Glomerular visceral epithelial cell (primary cell): ENCODE data around the gene GADL1.

Experiments
- DNase-seq: peaks from one replicate; pipeline ENCODE4 v3.0.0-alpha.2; 2016; ENCODE audit errors: extremely low spot score

Gene GADL1

DNA sequence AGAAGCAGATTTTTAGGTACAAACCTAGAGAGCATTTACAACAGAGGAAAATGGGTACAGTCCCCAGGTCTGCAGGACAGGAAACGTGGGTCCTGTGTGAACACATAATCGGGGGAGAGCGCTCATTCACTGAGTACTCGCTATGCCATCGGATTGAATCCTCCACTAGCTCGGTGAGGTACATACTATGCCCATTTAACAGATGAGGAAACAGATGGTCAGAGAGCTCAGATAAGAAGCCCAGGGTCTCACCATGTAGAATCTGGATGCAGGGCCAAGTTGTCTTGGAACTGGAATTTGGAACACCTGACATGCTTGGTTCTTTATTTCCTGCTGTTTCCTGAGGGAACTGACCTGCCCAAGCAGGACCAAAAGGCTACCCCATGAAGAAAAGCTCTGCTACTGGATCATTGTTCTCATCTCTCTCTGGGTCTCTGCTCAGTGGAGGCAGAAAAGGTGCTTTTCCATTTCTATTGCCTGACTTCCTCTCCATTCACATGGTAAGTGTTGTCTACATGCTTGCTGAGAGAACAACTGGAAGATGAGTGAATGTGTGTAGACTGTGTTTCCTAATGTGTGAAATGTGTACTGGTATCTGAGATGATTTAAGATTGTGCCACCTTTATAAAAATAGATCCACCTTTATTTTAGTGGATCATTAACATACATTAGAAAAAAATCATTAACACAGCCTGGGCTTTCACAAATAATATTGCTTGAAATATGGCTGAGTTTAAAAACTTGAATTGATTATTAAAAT, 199.0 kb downstream of the GADL1 start:
- DNase-seq: no peak

DNA sequence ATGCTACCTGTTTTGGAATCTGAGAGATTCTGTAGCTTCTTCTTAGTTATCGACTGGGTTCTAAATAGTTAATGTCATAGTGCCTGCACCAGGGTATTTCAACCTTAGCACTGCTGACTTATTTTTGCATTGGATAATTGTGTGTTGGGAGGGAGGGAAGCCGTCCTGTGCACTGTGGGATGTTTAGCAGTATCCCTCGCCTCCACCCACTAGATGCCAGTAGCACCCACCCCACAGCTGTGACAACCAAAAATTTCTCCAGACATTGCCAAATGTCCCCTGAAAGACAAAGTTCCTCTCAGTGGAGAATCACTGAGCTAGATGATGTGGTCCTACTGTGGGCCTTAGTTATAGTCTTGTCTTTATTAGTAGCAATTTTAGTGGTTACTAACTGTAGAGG, 199.8 kb downstream of the GADL1 start:
- DNase-seq: no peak

DNA sequence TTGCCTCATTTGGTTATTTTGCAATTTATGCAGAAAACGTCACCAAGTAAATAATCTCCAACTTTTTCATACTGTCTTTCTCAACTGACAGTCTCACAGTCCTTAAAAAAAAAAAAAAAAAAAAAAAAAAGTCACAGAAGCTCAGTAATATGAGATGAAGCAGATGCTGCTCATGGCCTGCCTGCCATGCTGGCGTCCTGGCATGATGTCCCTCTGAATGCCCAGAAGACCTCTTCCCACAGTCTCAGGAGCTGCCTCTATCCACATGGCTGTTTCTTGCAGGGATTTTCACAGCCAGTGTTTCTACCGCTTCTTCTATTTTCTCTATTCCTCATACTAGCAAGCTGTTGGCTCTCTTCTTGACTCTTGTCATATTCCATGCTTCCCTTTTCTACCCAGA, 200.3 kb downstream of the GADL1 start:
- no peak for DNase-seq

DNA sequence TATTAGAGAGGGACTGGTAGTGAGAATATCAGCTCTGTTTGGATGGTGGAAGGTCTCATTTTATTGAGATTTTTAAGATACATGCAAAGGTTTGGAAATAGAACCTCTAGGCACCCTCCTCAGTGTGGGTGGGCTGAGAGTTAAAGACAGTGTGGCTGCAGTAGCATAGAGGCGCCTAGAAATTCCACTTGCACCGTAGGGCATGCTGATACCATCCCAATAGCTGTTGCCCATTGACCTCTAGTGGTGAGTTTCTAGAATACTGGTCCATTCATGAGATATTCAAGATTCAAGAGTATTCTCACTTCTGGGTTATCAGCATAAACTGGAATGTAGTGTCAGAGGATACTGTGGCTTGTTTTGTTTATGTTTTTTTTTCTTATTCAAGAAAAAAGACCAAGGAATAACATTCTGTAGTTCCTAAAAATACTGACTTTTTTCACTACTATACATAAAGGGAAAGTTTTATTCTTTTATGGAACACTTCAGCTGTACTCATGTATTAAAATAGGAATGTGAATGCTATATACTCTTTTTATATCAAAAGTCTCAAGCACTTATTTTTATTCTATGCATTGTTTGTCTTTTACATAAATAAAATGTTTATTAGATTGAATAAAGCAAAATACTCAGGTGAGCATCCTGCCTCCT, 200.9 kb downstream of the GADL1 start:
- DNase-seq: peak; percentile 63

DNA sequence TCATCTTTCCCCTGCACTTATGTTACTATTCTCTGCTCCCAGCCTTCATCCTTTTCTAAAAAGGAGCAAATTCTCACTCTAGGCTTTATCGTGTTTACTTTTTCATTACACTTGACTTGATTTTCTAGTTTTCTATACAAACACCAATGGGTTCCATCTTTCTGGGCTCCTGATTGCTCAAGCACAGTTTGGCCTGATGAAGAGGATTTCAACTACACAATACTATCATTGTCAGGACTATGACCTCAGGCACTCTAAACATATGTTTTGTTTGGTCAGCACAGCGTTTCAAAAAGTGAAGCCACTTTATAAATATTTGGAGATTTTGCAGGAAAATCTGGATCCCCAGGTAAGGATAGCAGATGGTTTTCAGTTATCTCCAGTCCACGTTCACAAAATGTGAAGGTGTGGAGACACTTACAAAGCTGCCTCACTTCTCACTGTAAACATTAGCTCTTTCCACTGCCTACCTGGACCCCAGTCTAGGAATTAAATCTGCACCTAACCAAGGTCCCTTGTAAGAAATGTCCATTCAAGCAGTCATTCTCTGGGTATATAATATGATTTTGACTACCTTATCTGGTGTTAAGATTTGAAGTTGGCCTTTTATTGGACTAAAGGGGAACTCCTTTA, 201.8 kb downstream of the GADL1 start:
- DNase-seq: no peak

DNA sequence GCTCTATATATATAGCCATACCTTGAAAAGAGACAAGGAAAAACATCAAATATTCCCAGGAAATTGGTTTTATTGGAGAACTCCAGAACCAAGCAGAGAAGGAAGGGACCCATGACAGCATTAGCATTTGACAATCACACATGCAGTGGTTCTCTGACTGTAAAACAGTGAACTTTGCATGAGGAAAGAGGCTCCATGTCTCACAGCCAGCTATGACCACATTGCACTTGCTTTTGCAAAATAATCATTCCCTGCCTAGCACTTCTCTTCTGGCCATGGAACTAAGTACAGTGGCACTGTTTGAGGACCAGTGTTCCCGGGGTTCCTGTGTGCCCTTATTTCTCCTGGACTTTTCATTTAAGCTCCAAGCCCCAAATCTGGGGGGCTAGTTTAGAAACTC, 202.5 kb downstream of the GADL1 start:
- no peak for DNase-seq

DNA sequence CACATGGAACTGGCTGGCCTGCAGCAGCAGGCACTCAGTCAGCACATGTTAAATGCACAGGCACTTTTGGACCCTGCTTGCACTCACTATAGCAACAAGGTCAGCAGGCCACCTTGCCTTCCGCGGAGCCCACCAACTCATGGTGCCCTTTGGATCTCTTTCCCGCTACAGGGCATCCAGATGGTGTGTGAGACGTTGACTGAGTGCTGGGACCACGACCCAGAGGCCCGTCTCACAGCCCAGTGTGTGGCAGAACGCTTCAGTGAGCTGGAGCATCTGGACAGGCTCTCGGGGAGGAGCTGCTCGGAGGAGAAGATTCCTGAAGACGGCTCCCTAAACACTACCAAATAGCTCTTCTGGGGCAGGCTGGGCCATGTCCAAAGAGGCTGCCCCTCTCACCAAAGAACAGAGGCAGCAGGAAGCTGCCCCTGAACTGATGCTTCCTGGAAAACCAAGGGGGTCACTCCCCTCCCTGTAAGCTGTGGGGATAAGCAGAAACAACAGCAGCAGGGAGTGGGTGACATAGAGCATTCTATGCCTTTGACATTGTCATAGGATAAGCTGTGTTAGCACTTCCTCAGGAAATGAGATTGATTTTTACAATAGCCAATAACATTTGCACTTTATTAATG, 203.1 kb downstream of the GADL1 start:
- DNase-seq: peak; percentile 14

DNA sequence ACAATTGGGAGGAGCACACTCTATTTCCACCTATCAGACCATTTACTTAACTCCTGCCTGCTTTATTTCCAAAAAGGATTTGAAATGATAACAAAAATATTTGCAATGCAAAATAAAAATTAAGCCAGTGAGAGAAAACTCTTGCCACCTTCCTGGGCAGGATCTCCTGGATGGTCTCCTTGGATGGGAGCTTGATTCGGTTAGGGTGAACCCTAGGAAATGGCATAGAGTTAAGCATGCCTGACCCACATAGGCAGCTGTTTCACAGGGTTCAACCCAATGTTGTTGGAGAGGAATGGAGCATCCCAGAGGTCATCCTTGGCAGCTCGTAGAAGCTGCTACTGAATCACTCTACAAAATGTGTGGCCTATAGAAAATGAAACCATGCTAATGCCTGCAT, 204.3 kb downstream of the GADL1 start:
- no peak for DNase-seq

DNA sequence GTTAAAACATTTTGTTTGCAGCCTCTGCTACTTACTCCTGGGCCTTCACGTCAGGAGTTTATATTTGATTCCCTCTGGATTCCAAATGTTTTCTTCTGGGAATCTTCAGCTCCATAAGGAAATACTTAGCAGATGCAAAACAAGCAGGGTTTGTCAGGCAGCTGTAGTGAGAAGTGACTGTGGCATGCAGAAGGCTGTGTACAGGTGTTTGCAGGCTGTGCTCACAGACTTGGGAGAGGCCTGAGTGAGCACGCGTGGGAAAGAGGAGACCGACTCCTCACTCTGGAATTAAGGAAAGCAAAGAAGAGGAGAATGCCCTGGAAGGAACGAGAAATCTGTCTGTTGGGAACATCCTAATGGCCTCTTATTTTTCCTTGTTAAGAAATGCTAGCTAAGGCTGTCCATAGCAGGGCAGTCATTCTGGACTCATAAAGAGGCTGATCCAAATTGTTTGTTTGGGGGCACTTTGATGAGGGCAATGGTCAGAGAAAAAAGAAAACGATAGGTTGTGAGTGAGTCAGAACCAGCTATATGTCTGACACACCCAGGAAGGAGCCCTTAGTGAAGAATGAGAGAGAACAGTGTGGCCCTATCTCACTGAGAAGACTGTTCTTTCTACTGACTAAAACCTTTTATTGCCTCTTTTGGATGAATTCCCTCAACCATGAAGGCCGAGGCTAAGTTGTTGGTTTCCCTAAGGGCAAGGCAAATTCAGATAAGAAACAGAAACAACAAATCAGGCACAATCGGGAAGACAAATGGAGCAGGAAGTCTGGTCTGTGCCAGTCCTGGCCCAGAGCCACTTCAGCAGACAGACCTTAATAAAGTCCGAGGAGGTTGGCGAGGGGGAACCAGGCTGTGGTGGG, 205.5 kb downstream of the GADL1 start:
- DNase-seq: peak; percentile 53

DNA sequence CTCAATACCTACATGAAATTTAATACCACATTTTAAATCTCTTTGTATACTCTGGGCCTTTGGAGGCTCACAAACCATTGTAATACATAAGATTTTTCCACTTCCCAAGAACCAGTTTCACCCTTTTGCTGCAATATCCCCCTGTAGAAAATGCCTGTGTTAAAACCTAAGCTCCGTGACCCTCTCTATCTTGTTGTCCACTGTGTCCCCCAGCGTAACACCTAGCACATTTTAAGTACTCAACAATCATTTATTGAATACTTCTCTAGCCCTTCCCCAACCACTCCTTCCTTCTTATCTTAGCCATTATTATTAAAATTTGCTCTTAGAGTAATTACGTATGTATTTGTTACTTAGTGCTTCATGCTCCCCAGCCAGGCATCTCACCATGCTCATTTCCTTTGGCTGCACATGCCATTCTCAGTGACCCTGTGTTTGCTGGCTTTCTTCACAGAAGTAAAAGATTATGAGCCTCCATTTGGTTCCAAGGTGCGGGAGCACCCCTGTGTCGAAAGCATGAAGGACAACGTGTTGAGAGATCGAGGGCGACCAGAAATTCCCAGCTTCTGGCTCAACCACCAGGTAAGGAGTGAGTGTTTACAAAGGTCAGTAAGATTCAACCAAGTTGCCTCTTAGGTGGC, 206.4 kb downstream of the GADL1 start:
- no peak for DNase-seq

DNA sequence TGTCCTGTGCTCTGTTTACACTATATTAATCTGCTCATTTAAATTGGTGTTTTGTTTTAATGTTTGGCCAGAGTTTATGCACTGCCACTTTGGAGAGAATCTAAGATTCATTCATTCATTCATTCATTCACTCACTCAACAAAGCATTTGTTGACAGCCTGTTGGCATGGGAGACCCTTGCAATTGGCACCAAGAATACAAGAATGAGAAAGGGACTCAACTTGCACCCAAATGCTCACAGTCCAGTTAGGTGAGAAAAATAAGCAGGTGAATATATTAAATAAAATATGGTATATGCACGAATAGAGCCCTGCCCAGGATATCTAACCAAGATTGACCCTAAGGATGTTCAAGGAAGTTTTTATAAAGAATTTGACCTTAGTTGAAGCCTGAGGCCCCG, 207.7 kb downstream of the GADL1 start:
- DNase-seq: no peak

DNA sequence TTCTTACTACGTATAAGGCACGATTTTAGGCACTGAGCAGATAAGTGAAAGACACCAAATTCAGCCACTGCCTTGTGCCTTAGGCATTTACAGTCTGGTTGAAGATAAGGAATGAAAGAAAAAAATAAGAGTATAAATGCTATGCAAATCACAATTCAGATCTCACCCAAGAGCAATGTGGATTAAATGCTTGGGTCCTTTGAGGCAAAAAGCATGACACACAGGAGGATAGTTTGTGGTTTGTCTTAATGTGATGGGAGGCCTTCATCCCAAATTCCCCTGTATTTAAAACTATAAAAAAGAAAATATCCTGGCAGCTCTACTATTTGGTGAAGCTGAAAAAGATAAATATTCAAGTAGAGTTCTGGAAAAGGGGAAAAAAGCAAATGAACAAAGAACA, 208.3 kb downstream of the GADL1 start:
- no peak for DNase-seq

DNA sequence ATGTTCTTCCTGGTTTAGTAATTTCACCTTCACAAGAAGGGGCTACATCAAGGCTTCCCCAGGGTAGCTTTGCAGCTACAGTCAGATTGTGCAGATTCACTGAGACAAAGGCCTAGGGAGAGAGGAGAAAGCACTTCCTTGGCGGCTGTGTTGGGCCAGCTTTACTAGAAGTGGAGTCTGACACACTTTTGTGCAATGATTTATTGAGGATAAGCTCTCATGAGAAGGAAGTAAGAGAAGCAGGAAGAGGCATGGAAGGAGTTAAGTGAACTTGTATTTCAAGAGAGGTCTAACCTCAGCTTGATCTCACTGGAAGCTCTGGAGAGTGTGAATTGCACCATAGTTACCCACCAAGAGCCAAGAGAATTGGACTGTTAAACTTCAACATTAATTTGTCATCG, 209.2 kb downstream of the GADL1 start:
- no peak for DNase-seq

DNA sequence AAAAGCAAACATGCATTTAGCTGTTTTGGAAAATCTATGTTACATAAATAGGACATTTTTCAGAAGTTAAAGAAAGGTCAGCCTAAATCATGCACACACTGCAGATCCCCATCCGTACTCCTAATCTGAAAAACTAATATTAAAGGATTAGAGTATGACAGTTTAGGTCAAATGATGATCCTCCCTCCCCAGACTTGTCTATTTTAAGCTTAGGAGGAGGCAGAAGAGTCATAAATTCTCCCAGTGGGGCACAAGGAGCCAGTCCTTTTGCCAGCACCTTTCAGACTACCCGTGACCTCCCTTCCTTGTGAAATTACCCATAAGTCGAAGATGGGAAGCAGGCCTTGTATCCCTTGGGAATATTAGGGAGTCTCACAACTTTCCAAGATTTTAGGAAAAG, 210.1 kb downstream of the GADL1 start:
- DNase-seq: no peak

DNA sequence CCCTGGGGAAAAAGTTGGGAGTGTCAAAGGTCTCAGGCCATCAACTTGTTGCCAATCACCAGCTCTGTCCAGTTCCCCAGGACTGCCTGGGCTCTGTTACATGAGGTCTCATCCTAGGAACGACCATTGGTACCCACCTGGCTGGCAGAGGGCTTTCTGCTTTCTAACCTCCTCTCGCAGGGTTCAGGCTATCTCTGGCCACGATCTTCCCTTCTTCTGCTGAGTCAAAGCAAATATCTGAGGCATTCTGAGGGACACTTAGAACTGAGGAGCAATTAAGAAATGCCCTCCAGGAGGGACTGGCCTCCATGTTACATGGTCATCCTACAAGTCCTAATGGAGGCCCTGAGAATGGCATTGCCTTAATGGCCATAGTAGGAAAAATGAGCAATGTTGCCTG, 210.7 kb downstream of the GADL1 start:
- no peak for DNase-seq

DNA sequence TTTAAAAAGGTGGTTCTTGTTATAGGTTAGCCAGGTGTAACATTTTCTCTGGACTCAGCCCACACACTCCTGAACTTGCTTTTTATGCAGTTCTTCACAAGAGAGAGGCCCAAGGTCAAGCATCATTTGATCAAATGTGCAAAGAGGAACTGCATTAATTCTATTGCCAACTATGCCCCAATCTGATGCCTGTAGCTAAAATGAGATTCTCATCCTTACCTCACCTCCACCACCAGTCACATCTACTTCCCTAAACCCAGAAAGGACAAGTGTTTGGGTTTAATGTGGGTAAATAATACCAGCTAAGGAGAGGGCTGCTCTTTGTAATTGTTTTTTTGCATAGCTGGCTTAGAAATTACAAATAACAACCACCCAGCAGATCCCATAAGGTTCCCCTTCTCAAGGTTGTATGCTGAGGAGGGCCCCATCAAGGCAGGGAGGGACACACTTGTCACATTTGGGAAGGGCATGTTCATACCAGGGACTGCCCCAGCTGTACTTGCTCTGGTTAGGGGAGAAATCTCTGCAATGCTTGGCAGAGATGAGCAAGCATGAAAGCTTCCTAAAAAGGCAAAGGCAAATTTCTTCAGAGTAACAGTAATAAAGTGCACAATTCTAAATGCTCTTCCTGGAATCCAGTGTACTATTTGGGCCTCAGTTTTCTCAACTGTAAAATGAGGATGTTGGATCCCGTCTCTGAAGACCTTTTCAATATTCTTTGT, 211.9 kb downstream of the GADL1 start:
- DNase-seq: no peak

DNA sequence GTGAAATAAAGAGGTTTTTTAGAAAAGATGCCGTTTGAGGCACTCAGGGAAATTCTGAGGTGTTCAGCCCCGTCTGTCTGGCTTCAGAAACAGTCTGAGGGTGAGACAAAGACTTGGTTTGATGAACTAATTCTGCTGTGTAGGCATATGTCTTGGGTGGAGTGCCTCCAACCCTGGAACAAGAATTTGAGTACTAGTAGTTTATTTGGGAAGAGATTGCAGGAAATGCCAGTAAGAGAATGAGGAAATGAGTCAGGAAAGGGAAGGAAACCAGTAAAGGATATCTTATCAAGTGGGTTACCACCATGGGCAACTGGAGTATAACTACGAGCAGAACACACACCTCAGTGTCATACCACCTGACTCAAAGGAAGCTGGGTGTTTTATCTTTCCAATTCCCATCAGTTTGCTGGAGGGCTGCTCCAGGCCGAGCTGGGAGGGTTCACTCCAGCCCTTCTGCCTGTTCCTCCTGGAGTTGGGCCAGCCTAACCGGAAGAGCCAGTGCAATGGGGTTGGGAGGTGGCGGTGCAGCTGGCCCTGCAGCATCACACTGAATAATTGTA, 212.7 kb downstream of the GADL1 start:
- no peak for DNase-seq

DNA sequence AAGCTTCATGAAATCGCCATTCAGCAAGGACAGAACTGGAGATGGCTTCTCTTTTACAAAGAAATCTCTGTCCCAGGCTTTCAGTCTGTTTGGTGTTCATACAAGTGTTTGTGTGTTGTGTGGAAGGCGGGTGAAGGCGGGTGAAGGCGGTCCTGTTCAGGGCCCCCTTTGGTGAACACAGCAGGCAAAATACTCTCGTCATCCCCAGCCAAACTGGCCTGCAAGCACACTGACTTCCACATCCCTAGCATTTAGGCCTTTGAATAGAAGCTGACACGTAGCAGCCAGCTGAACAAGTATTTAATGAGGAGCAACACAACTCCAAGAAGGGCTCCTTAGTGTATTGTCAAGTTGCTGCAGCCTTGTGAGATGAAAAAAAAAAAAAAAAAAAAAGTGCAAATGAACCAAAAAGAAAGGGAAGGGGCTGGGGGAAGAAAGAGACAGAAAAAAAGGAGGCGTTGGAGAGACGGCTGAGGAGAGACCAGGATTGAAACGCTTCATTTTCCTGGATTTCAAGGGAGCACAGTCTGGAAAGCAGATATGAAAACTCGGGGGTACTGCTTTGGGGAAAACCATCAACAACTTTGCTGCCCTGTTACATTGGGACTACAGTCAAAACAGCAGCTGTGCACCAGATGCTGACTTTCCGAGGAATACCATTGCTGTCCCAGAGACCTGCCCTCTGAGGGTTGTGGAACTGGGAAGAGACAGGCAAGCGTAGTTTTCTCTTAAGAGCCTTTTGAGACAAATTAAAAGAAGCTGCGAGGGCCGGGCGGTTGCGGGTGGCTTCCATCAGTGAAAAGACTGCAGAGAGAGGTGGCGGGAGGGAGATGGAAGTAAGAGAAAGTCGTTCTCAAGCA, 213.4 kb downstream of the GADL1 start:
- DNase-seq: no peak

DNA sequence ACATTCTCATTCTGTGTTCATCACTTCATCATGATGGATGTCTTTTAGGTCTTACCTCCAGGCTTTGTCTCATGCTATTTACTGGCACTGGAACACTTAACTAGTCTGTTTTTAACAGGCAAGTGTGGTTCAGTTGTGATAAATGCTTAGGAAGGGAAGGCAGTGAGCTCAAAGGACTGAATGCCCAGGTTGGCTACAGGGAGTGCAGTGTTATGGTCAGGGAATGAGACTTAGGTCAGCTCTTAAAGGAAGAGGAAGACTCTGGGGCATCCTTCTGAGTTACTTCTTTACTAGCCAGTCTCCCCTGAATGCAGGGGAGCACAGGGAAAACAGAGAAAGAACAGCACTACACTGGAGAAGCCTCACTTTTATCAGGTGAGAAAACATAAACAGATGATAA, 215.4 kb downstream of the GADL1 start:
- DNase-seq: no peak
